ENCODE results near the gene SETD7. TPM values are rescaled to one million over a fixed set of nuclear protein-coding genes. Genes with fewer than 3 reads are reported as not detected.

SETD7 gene
- total RNA-seq, 1 experiment from 2014 or later: 41.6 TPM

- no TSS peak for BruUV-seq (replicated peaks)
- Histone ChIP-seq H3K36me3 (ENCODE audit: control insufficient read depth in 1 of 2, insufficient read depth in 2 of 2, low read length in 2 of 2) (no peaks in the 10 kb centered on the region), H4K20me1 (ENCODE audit: insufficient read depth) (peaks cover 3% of the 10 kb centered on the region; the same call in 1 of the 2 replicates), H3K27ac (ENCODE audit: low read depth, low read length) (peak overlapping the region; percentile 85), H3K4me3 (replicated peaks in 1 of 2; ENCODE audit: low read depth in 1 of 2, low read length in 2 of 2) (peak overlapping the region; percentile 72 to 75), H3K79me2 (ENCODE audit: insufficient read depth, low read length) (peaks cover 45% of the 10 kb centered on the region), H3K9me3 (ENCODE audit: control insufficient read depth in 1 of 2, insufficient read depth in 1 of 2, low read depth in 1 of 2, low read length in 2 of 2) (no peaks in the 10 kb centered on the region), H3K27me3 (ENCODE audit: insufficient read depth, low read length) (no peaks in the 10 kb centered on the region; the same call in 1 of the 2 replicates), H3K9me2 (ENCODE audit: insufficient read depth) (no peaks in the 10 kb centered on the region), H3K9ac (ENCODE audit: low read length) (peak overlapping the region; percentile 87), H3K4me1 (ENCODE audit: control insufficient read depth in 1 of 2, insufficient read depth in 2 of 2, low read length in 2 of 2) (peaks cover 12 to 31% of the 10 kb centered on the region in 2 experiments; a peak in 3 of 4 replicates), H3K4me2 (ENCODE audit: low read length) (peak overlapping the region; percentile 97), H2AFZ (ENCODE audit: low read depth, low read length, poor library complexity, severe bottlenecking) (peak overlapping the region; percentile 90)
- CTCF ChIA-PET: no interaction called here
- DNase-seq (ENCODE audit: low read depth, low spot score): no peak
- TF ChIP-seq POLR2AphosphoS5 (IDR thresholded peaks at IDR 0.05; ENCODE audit: low read depth, low read length) (no peak), ZFX (IDR thresholded peaks at IDR 0.05) (peak; percentile 95)
- intact Hi-C loops (cut with micrococcal nuclease): no loop called here
- POLR2A ChIA-PET: interaction anchor here (0.9 to 1.7 kb wide), 2 partner anchors 8 to 102 kb away, joined by 3 to 4 read pairs; no protein-coding TSS in a partner anchor
- peak; percentile 37 for ATAC-seq
- RAD21 ChIA-PET (ENCODE audit: low non-redundant PET in 1 of 2, low total read pairs in 2 of 2, uncharacterized antibody in 2 of 2, unreplicated experiment in 2 of 2): no interaction called here
Observed at GRCh38 chr4:139555705-139556070, 331 bp downstream of the SETD7 start.

GRCh38 chr4:139554893-139555704, 920 bp downstream of the SETD7 start:
- DNase-seq (ENCODE audit: low read depth, low spot score) (peak; percentile 69), ATAC-seq (peak; percentile 65)
- peak overlapping the region; percentile 85 for H3K27ac ChIP-seq (ENCODE audit: low read depth, low read length)
- no peaks in the 10 kb centered on the region for H3K36me3 ChIP-seq (ENCODE audit: control insufficient read depth in 1 of 2, insufficient read depth in 2 of 2, low read length in 2 of 2)
- H3K9ac ChIP-seq (ENCODE audit: low read length): peak overlapping the region; percentile 87
- no peaks in the 10 kb centered on the region for H3K9me2 ChIP-seq (ENCODE audit: insufficient read depth)
- BruUV-seq (replicated peaks): no TSS peak
- CTCF ChIA-PET: no interaction called here
- peak overlapping the region; percentile 72 to 75 for H3K4me3 ChIP-seq (replicated peaks in 1 of 2; ENCODE audit: low read depth in 1 of 2, low read length in 2 of 2)
- no peaks in the 10 kb centered on the region for H3K9me3 ChIP-seq (ENCODE audit: control insufficient read depth in 1 of 2, insufficient read depth in 1 of 2, low read depth in 1 of 2, low read length in 2 of 2)
- no peak for TF ChIP-seq EGR1 (IDR thresholded peaks at IDR 0.05; ENCODE audit: low read depth)
- no peak for TF ChIP-seq ZFX (IDR thresholded peaks at IDR 0.05)
- peak; percentile 91 for TF ChIP-seq POLR2AphosphoS5 (IDR thresholded peaks at IDR 0.05; ENCODE audit: low read depth, low read length)
- no peak for TF ChIP-seq SIN3A (IDR thresholded peaks at IDR 0.05; ENCODE audit: low read depth)
- TF ChIP-seq EZH2 (IDR thresholded peaks at IDR 0.05): no peak
- peak; percentile 22 for TF ChIP-seq ZBTB33 (IDR thresholded peaks at IDR 0.05; ENCODE audit: extremely low read depth, insufficient replicate concordance, low read length)
- peak; percentile 25 for TF ChIP-seq TCF7L2 (IDR thresholded peaks at IDR 0.05; ENCODE audit: borderline replicate concordance, extremely low read depth, insufficient read depth, insufficient read length)
- TF ChIP-seq CTCF (IDR thresholded peaks at IDR 0.05 in 2 of 3, conservative IDR thresholded peaks at IDR 0.05 in 1 of 3; ENCODE audit: borderline replicate concordance in 1 of 3, insufficient read depth in 1 of 3, low read depth in 2 of 3, low read length in 2 of 3): no peak
- no peak for TF ChIP-seq EZH2phosphoT487 (IDR thresholded peaks at IDR 0.05; ENCODE audit: borderline replicate concordance)
- no peak for TF ChIP-seq ZNF274 (IDR thresholded peaks at IDR 0.05; ENCODE audit: low read depth, low read length)
- no peak for TF ChIP-seq SRF (IDR thresholded peaks at IDR 0.05; ENCODE audit: low read depth)
- TF ChIP-seq POLR2A (IDR thresholded peaks at IDR 0.05; ENCODE audit: borderline replicate concordance, extremely low read depth, insufficient read depth, insufficient read length): peak; percentile 40
- no peak for TF ChIP-seq FOSL1 (IDR thresholded peaks at IDR 0.05; ENCODE audit: low read depth)
- no peak for TF ChIP-seq YY1 (IDR thresholded peaks at IDR 0.05; ENCODE audit: extremely low read depth, insufficient replicate concordance, low read depth, low read length)
- H4K20me1 ChIP-seq (ENCODE audit: insufficient read depth): peaks cover 3% of the 10 kb centered on the region; the same call in 1 of the 2 replicates
- intact Hi-C loops (cut with micrococcal nuclease): no loop called here
- H3K4me2 ChIP-seq (ENCODE audit: low read length): peak overlapping the region; percentile 97
- RAD21 ChIA-PET (ENCODE audit: low non-redundant PET in 1 of 2, low total read pairs in 2 of 2, uncharacterized antibody in 2 of 2, unreplicated experiment in 2 of 2): no interaction called here
- H3K27me3 ChIP-seq (ENCODE audit: insufficient read depth, low read length): no peaks in the 10 kb centered on the region; the same call in 1 of the 2 replicates
- H2AFZ ChIP-seq (ENCODE audit: low read depth, low read length, poor library complexity, severe bottlenecking): no peak overlapping the region
- POLR2A ChIA-PET: interaction anchor here (1.7 kb wide), 1 partner anchor 102 kb away, joined by 4 read pairs; no protein-coding TSS in a partner anchor
- H3K4me1 ChIP-seq (ENCODE audit: control insufficient read depth in 1 of 2, insufficient read depth in 2 of 2, low read length in 2 of 2): peaks cover 12 to 25% of the 10 kb centered on the region in 2 experiments; a peak in 3 of 4 replicates
- peaks cover 51% of the 10 kb centered on the region for H3K79me2 ChIP-seq (ENCODE audit: insufficient read depth, low read length)

All from HCT116 (cell line).